Adrenal gland (tissue), 5 donors: Measurements from ENCODE around the gene KIF25.

Experiments
- POLR2A ChIP-seq, 2 donors: fragments of 450-650 bp; IDR thresholded peaks; one replicate each; pipeline ENCODE4 v1.6.1; 2017; ENCODE audit warnings: antibody characterized with exemption in 2 of 2, mild to moderate bottlenecking in 2 of 2, moderate library complexity in 1 of 2
- TF ChIP-seq, protein P1 (sequence below), 6 experiments: fragments of 450-650 bp in 4 of 6; fragments of 200-600 bp in 2 of 6; sonication (generic) in 1 of 6; IDR thresholded peaks; 1 replicate in 5 of 6; 2 replicates in 1 of 6; pipeline versions ENCODE4 v1.5.1 to v1.8.0; 2016 to 2021; ENCODE audit warnings: antibody characterized with exemption in 6 of 6, mild to moderate bottlenecking in 2 of 6, moderate library complexity in 1 of 6
- donor health status: DM: no; HTN: no; CAD: no.

DNA sequence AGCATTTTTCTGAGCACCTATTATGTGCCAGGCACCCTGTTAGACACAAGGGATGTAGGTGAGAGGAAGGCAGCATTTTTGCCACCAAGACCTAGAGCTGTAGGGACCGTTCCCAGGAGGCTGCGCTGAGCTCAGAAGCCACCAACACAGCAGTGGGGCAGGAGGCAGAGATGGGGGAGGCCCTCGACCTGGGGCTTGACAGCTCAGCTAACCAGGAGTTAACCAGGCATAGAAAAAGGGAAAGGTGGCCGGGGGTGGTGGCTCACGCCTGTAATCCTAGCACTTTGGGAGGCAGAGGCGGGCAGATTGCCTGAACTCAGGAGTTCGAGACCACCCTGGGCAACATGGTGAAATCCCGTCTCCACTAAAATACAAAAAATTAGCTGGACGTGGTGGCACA, 29.5 kb downstream of the KIF25 start:
- TF ChIP-seq, protein P1, sequence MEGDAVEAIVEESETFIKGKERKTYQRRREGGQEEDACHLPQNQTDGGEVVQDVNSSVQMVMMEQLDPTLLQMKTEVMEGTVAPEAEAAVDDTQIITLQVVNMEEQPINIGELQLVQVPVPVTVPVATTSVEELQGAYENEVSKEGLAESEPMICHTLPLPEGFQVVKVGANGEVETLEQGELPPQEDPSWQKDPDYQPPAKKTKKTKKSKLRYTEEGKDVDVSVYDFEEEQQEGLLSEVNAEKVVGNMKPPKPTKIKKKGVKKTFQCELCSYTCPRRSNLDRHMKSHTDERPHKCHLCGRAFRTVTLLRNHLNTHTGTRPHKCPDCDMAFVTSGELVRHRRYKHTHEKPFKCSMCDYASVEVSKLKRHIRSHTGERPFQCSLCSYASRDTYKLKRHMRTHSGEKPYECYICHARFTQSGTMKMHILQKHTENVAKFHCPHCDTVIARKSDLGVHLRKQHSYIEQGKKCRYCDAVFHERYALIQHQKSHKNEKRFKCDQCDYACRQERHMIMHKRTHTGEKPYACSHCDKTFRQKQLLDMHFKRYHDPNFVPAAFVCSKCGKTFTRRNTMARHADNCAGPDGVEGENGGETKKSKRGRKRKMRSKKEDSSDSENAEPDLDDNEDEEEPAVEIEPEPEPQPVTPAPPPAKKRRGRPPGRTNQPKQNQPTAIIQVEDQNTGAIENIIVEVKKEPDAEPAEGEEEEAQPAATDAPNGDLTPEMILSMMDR (IDR thresholded peaks at IDR 0.05): no peak
- TF ChIP-seq POLR2A (IDR thresholded peaks at IDR 0.05): no peak
